ENCODE measurements around the gene MVB12B.

Gene MVB12B

GRCh38 chr9:126501383-126502331 is 175.0 kb downstream of the MVB12B start:
- in situ Hi-C loops (cut with MboI; ENCODE audit: low sequenced_read_pairs): no loop called here

- in situ Hi-C loops (cut with MboI; ENCODE audit: low sequenced_read_pairs): no loop called here
Observed at GRCh38 chr9:126502417-126503332, 176.0 kb downstream of the MVB12B start.

- in situ Hi-C loops (cut with MboI; ENCODE audit: low sequenced_read_pairs): no loop called here
Observed at GRCh38 chr9:126503333-126504085, 176.9 kb downstream of the MVB12B start.

- in situ Hi-C loops (cut with MboI; ENCODE audit: low sequenced_read_pairs): no loop called here
Observed at GRCh38 chr9:126504086-126504976, 177.7 kb downstream of the MVB12B start.

- in situ Hi-C loops (cut with MboI; ENCODE audit: low sequenced_read_pairs): no loop called here
Observed at GRCh38 chr9:126504977-126505455, 178.4 kb downstream of the MVB12B start.

- in situ Hi-C loops (cut with MboI; ENCODE audit: low sequenced_read_pairs): no loop called here
Observed at GRCh38 chr9:126505697-126506346, 179.2 kb downstream of the MVB12B start.

- in situ Hi-C loops (cut with MboI; ENCODE audit: low sequenced_read_pairs): no loop called here
Observed at GRCh38 chr9:126506361-126507317, 180.0 kb downstream of the MVB12B start.

GRCh38 chr9:126507318-126508109 is 180.9 kb downstream of the MVB12B start:
- in situ Hi-C loops (cut with MboI; ENCODE audit: low sequenced_read_pairs): no loop called here

GRCh38 chr9:126508171-126508591 is 181.6 kb downstream of the MVB12B start:
- in situ Hi-C loops (cut with MboI; ENCODE audit: low sequenced_read_pairs): no loop called here

GRCh38 chr9:126508928-126509327 is 182.3 kb downstream of the MVB12B start:
- in situ Hi-C loops (cut with MboI; ENCODE audit: low sequenced_read_pairs): no loop called here

GRCh38 chr9:126509718-126510117 is 183.1 kb downstream of the MVB12B start:
- in situ Hi-C loops (cut with MboI; ENCODE audit: low sequenced_read_pairs): no loop called here

GRCh38 chr9:126510564-126510963 is 183.9 kb downstream of the MVB12B start:
- in situ Hi-C loops (cut with MboI; ENCODE audit: low sequenced_read_pairs): no loop called here

- in situ Hi-C loops (cut with MboI; ENCODE audit: low sequenced_read_pairs): no loop called here
Observed at GRCh38 chr9:126511411-126511810, 184.8 kb downstream of the MVB12B start.

- in situ Hi-C loops (cut with MboI; ENCODE audit: low sequenced_read_pairs): no loop called here
Observed at GRCh38 chr9:126513159-126514036, 186.8 kb downstream of the MVB12B start.

GRCh38 chr9:126514037-126514821 is 187.6 kb downstream of the MVB12B start:
- in situ Hi-C loops (cut with MboI; ENCODE audit: low sequenced_read_pairs): no loop called here

All from hTERT RPE-1 (cell line).